A673 (cell line): ENCODE data around the gene RTN4RL1. TPM values are rescaled to one million over a fixed set of nuclear protein-coding genes. Genes with fewer than 3 reads are reported as not detected.
A peak's percentile ranks its signal among the peaks of the same experiment; 100 is the strongest.

Source experiments
- BruUV-seq: library from RNA; stranded (reverse); fragments of 400-500 nt; replicated peaks from 2 replicates; lab custom pipeline; 2021; lab: Mats Ljungman, UMichigan
- CTCF ChIA-PET: fragments of 300-600 bp; sonication (Branson Sonifier 250); formaldehyde crosslinking; loops from one replicate; lab custom pipeline; 2022; ENCODE audit warnings: antibody characterized with exemption; lab: Charles Lee
- POLR2A ChIA-PET: fragments of 300-600 bp; sonication (Branson Sonifier 250); formaldehyde crosslinking; loops from one replicate; lab custom pipeline; 2022; ENCODE audit warnings: antibody characterized with exemption; ENCODE audit not compliant: low non-redundant PET; lab: Charles Lee
- DNase-seq: peaks from one replicate; pipeline ENCODE4 v3.0.0-alpha.2; 2015; ENCODE audit warnings: low spot score
- H3K27ac ChIP-seq: fragments of 200-600 bp; sonication (generic); 2 replicates; pipeline ENCODE4 v1.5.1; 2016; ENCODE audit warnings: mixed run types, low read depth, mild to moderate bottlenecking, mixed read lengths, antibody characterized with exemption, low read length; ENCODE audit not compliant: poor library complexity, severe bottlenecking
- H3K27me3 ChIP-seq: fragments of 200-600 bp; sonication (generic); replicated peaks from 2 replicates; pipeline ENCODE4 v1.6.1; 2017; ENCODE audit warnings: mixed run types, low read depth, mild to moderate bottlenecking, mixed read lengths, antibody characterized with exemption, low read length; ENCODE audit not compliant: insufficient read depth, poor library complexity
- H3K36me3 ChIP-seq: fragments of 200-600 bp; sonication (generic); 2 replicates; pipeline ENCODE4 v1.6.1; 2016; ENCODE audit warnings: mixed run types, mild to moderate bottlenecking, mixed read lengths, antibody characterized with exemption, low read length; ENCODE audit not compliant: insufficient read depth, poor library complexity, severe bottlenecking
- H3K4me1 ChIP-seq: fragments of 200-600 bp; sonication (generic); 2 replicates; pipeline ENCODE4 v1.6.1; 2017; ENCODE audit warnings: mixed run types, mild to moderate bottlenecking, mixed read lengths, antibody characterized with exemption, low read length; ENCODE audit not compliant: insufficient read depth, poor library complexity, severe bottlenecking
- H3K4me3 ChIP-seq: fragments of 200-600 bp; sonication (generic); 2 replicates; pipeline ENCODE4 v1.5.1; 2016; ENCODE audit warnings: low read depth, mixed run types, mild to moderate bottlenecking, mixed read lengths, low read length; ENCODE audit not compliant: poor library complexity, severe bottlenecking
- H3K9me3 ChIP-seq: fragments of 200-600 bp; sonication (generic); 2 replicates; pipeline ENCODE4 v1.6.1; 2016; ENCODE audit warnings: mixed run types, low read depth, mild to moderate bottlenecking, mixed read lengths, antibody characterized with exemption, low read length; ENCODE audit not compliant: poor library complexity, severe bottlenecking
- EZH2 ChIP-seq: fragments of 200-600 bp; sonication (generic); IDR thresholded peaks from 2 replicates; pipeline ENCODE4 v1.6.1; 2017; ENCODE audit warnings: borderline replicate concordance, low read depth, mild to moderate bottlenecking, mixed read lengths, antibody characterized with exemption, low read length; ENCODE audit not compliant: poor library complexity, severe bottlenecking
- intact Hi-C: fragments of 100-400 bp; cut with micrococcal nuclease; formaldehyde crosslinking; loops from one replicate; pipeline ENCODE4 v1.10.0; 2022; ENCODE audit not compliant: unreplicated experiment
- total RNA-seq: library from RNA; stranded (reverse); gene quantifications from 2 replicates; pipeline ENCODE4 v1.2.3, GENCODE V29; 2021
- TF ChIP-seq, protein P1 (sequence below): fragments of 300-800, 200-600 bp; sonication (generic); conservative IDR thresholded peaks from 2 replicates; pipeline ENCODE4 v1.5.1; 2017; ENCODE audit warnings: low read depth, mild to moderate bottlenecking, antibody characterized with exemption, low read length, moderate library complexity, mixed read lengths

The RTN4RL1 gene
- total RNA-seq, 1 experiment from 2014 or later, result 0.80 TPM

DNA sequence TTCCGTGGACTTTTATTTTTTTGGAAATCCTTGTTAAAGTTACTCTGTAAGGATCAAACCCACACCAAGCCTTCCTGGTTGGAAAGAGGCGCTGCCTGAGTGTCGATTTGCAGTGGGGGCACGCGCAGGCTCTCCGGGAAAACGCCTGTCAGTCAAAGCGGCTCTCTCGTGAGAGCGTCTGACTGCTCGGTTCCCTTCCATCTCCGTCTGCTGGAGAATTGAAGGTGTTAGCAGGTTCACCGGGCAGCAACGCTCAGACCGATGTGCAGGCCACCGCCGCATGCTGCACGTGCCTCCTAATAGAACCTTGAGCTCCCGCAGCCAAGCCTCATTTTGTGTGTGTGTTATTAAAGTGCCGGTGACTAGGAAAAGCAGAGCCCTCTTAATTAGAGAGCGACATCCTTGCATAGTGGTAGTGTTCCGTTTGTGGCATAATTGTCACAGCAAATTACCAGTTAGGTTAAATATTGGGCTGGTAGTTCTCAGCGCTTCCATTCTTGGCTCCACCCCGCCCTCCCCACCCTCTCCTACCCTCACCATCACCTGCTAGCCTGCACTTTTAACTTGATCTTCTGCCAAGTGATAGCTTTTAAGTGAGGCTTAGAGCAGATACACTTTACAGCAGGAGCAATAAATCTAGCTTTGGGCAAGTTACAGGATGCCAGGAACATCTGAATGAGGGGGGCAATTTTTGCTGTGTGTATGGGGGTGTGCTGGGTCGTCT lies 119.8 kb downstream of the RTN4RL1 start:
- TF ChIP-seq EZH2, result no peak
- TF ChIP-seq, protein P1, sequence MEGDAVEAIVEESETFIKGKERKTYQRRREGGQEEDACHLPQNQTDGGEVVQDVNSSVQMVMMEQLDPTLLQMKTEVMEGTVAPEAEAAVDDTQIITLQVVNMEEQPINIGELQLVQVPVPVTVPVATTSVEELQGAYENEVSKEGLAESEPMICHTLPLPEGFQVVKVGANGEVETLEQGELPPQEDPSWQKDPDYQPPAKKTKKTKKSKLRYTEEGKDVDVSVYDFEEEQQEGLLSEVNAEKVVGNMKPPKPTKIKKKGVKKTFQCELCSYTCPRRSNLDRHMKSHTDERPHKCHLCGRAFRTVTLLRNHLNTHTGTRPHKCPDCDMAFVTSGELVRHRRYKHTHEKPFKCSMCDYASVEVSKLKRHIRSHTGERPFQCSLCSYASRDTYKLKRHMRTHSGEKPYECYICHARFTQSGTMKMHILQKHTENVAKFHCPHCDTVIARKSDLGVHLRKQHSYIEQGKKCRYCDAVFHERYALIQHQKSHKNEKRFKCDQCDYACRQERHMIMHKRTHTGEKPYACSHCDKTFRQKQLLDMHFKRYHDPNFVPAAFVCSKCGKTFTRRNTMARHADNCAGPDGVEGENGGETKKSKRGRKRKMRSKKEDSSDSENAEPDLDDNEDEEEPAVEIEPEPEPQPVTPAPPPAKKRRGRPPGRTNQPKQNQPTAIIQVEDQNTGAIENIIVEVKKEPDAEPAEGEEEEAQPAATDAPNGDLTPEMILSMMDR, result no peak
- no TSS peak for BruUV-seq
- ChIA-PET POLR2A (no interaction called here), CTCF (no interaction called here)
- Histone ChIP-seq H3K27ac (no peak overlapping the region), H3K4me3 (no peak overlapping the region), H3K4me1 (peaks cover 13% of the 10 kb centered on the region), H3K27me3 (no peaks in the 10 kb centered on the region), H3K9me3 (no peaks in the 10 kb centered on the region), H3K36me3 (no peaks in the 10 kb centered on the region)
- intact Hi-C loops, result loop anchor here (5.0 kb wide), 1 partner anchor 137 kb away; the partner anchor contains the start of gene OVCA2
- no peak for DNase-seq

DNA sequence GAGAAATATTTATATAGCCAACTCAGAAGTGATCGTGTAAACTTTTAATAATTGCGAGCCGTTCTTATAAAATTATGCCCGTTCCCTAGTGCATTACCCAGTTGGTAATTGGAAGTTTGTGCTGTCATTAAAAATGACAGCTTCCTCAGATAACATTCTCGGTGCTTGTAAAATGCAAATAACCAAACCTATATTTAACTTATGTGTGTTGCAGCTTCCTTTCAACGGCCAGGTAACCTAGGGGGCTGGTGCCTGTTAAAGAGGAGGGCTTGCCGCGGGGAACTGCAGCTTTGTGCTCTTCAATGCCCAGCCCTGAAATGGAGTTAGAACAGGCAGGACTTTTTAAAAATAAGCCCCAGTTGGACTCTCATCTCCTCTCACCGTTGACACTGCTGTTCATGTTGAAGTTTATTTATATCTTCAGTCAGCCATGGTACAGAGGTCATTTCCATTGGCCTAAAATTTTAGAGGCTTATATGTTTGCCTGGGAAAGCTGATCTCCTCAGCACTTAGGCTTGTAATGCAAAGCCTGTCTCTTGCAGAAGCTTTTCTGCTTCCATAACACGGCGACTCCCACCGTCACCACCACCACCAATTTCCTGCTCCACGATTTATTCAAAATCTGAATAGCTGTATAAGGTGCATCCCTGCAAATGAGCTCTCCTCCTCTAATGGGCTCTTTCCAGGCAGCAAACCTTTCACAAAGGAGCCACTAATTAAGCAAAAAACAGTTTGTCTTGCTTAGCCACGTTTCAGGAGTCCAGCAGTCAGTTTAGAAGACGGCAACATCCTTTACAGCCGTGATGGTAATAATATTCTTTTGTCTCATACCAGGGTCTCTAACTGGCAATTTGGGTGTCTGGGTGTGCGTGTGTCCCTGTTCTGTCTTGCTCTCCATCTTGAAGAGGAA lies 120.6 kb downstream of the RTN4RL1 start:
- CTCF ChIA-PET, result interaction anchor here (0.5 kb wide), 1 partner anchor 11 kb away, joined by 6 read pairs; no protein-coding TSS in a partner anchor
- H3K27me3 ChIP-seq, result no peaks in the 10 kb centered on the region
- H3K4me3 ChIP-seq, result no peak overlapping the region
- no peaks in the 10 kb centered on the region for H3K9me3 ChIP-seq
- POLR2A ChIA-PET, result no interaction called here
- no TSS peak for BruUV-seq
- peaks cover 13% of the 10 kb centered on the region for H3K4me1 ChIP-seq
- no peak for TF ChIP-seq EZH2
- TF ChIP-seq, protein P1, result no peak
- intact Hi-C loops, result loop anchor here (5.0 kb wide), 1 partner anchor 138 kb away; the partner anchor contains the start of gene OVCA2
- no peaks in the 10 kb centered on the region for H3K36me3 ChIP-seq
- DNase-seq, result no peak
- no peak overlapping the region for H3K27ac ChIP-seq

DNA sequence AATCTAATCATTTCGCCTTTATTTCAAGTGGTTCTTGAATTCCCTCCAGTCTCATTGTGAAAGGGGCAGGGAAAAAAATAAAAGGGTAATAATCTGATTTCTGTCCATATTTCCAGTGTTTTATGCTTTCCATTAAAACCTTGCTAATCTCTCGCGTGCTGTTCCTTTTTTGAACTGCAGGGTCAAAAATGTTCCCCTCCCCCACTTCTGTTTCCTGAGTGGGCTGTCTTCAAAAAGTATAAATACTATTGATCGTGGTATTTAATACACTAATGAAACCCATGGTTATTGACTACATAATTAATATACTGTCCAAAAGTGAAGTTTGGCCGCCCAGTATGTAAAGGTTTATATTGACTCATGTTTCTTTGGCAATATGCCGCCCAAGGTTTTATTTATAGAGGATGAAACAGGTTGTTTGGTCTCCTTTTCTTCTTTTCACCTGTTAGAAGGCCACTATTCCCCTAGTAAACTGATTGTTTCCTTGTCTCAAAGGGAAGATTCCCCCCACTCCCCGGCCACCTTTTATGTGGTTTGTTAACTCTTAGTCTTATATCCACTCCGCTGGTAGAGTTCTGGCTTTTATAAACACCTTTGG lies 125.6 kb downstream of the RTN4RL1 start:
- Histone ChIP-seq H3K27me3 (no peaks in the 10 kb centered on the region), H3K36me3 (peaks cover 36% of the 10 kb centered on the region), H3K27ac (no peak overlapping the region), H3K4me3 (no peak overlapping the region), H3K9me3 (no peaks in the 10 kb centered on the region), H3K4me1 (no peaks in the 10 kb centered on the region)
- BruUV-seq, result no TSS peak
- no peak for DNase-seq
- intact Hi-C loops, result no loop called here
- CTCF ChIA-PET, result no interaction called here
- POLR2A ChIA-PET, result no interaction called here
- TF ChIP-seq, protein P1, result peak; percentile 34
- TF ChIP-seq EZH2, result no peak
